ENCODE results near the gene TIMM23. TPM values are rescaled to one million over a fixed set of nuclear protein-coding genes. Genes with fewer than 3 reads are reported as not detected.
"Not testable (repeated sequence)": the region's sequence is repeated elsewhere in the genome, so short reads cannot be mapped to it uniquely, and the experiment has no call there.

TIMM23 gene
- total and polyA plus RNA-seq, 10 of the 15 experiments (the other 5 are each of a cell fraction or from before 2014, with no cell fraction given), result 90.0 to 228 (median 120) TPM

GRCh38 chr10:45926790-45927189 lies 45.5 kb upstream of the TIMM23 start:
- POLR2A ChIA-PET; H4K20me1 ChIP-seq (ENCODE audit: control insufficient read depth, insufficient read depth); H3K79me2 ChIP-seq (ENCODE audit: control insufficient read depth, insufficient read depth, low read length); SMC1A ChIA-PET (ENCODE audit: uncharacterized antibody, unreplicated experiment); H3K27me3 ChIP-seq (replicated peaks in 1 of 2; ENCODE audit: control insufficient read depth in 2 of 2, insufficient read depth in 2 of 2, low read length in 1 of 2); ATAC-seq; H3K36me3 ChIP-seq (ENCODE audit: control insufficient read depth in 2 of 2, insufficient read depth in 2 of 2, low read length in 1 of 2); CTCF ChIA-PET; intact Hi-C loops (cut with micrococcal nuclease; ENCODE audit: unreplicated experiment); H3K4me2 ChIP-seq (ENCODE audit: control insufficient read depth, insufficient read depth); H3K9me3 ChIP-seq (replicated peaks; ENCODE audit: control insufficient read depth, insufficient read depth, low read length); FAIRE-seq; H2AFZ ChIP-seq (ENCODE audit: control insufficient read depth, low read depth, low read length); RAD21 ChIA-PET (ENCODE audit: unreplicated experiment); H3K9ac ChIP-seq (ENCODE audit: control insufficient read depth, insufficient read depth, low read length); H3K4me1 ChIP-seq (ENCODE audit: control insufficient read depth, insufficient read depth, low read length); DNase-seq (ENCODE audit: low read depth, low spot score); BruUV-seq (replicated peaks); in situ Hi-C loops (cut with MboI); H3K27ac ChIP-seq (ENCODE audit: control insufficient read depth, insufficient read depth); H3K4me3 ChIP-seq: not testable (repeated sequence)
- 100% methylated on average over 1 of the region's 1 CpG for WGBS (ENCODE audit: insufficient coverage, insufficient replicate concordance, low lambda C conversion rate, missing lambda C conversion rate)

DNA sequence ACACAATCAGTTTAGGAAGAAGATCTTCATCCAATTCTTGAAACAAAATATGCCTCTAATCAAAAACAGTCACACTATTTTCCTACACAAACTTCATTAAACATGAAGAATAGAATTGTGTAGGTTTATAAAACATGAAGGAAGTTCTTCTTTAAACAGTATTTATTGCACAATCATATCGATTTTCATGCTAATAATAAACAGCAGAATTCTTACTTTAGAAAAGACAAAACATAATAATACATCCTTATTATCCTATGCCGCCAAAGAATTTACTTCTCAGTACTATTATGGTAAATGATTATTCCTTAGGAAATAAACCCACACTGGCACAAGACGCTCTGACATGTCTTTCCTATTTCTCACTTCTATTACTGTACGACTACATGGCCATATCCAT lies 41.0 kb upstream of the TIMM23 start:
- H3K9me3 ChIP-seq (replicated peaks; ENCODE audit: control insufficient read depth, insufficient read depth, low read length); CTCF ChIA-PET; H3K79me2 ChIP-seq (ENCODE audit: control insufficient read depth, insufficient read depth, low read length); H2AFZ ChIP-seq (ENCODE audit: control insufficient read depth, low read depth, low read length); in situ Hi-C loops (cut with MboI); ATAC-seq; H3K4me2 ChIP-seq (ENCODE audit: control insufficient read depth, insufficient read depth); H3K27me3 ChIP-seq (replicated peaks in 1 of 2; ENCODE audit: control insufficient read depth in 2 of 2, insufficient read depth in 2 of 2, low read length in 1 of 2); H3K36me3 ChIP-seq (ENCODE audit: control insufficient read depth in 2 of 2, insufficient read depth in 2 of 2, low read length in 1 of 2); H3K27ac ChIP-seq (ENCODE audit: control insufficient read depth, insufficient read depth); BruUV-seq (replicated peaks); POLR2A ChIA-PET; H3K9ac ChIP-seq (ENCODE audit: control insufficient read depth, insufficient read depth, low read length); H3K4me3 ChIP-seq; H4K20me1 ChIP-seq (ENCODE audit: control insufficient read depth, insufficient read depth); RAD21 ChIA-PET (ENCODE audit: unreplicated experiment); DNase-seq (ENCODE audit: low read depth, low spot score); intact Hi-C loops (cut with micrococcal nuclease; ENCODE audit: unreplicated experiment); SMC1A ChIA-PET (ENCODE audit: uncharacterized antibody, unreplicated experiment); FAIRE-seq; H3K4me1 ChIP-seq (ENCODE audit: control insufficient read depth, insufficient read depth, low read length): not testable (repeated sequence)
- 97% methylated on average over 3 of the region's 4 CpGs for WGBS (ENCODE audit: insufficient coverage, insufficient replicate concordance, low lambda C conversion rate, missing lambda C conversion rate)

DNA sequence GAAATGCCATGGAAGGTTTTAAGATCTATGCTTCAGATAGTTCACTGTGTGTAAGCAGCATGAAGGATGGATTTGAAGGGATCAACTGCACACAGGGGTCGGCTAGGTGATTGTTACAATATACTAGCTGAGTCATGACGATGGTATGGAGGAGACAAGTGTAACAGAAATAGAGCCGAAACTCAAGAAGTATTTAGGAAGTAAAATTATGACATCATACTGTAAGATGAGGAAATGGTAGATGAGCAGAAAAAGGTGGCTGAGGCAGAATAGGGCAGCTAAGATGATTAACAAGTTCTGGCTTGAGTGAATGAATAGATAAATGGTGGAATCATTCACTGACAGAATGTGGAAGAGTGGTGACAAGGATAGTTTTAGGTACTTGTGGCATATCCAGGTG lies 37.5 kb upstream of the TIMM23 start:
- POLR2A ChIA-PET; intact Hi-C loops (cut with micrococcal nuclease; ENCODE audit: unreplicated experiment); RAD21 ChIA-PET (ENCODE audit: unreplicated experiment); SMC1A ChIA-PET (ENCODE audit: uncharacterized antibody, unreplicated experiment); H4K20me1 ChIP-seq (ENCODE audit: control insufficient read depth, insufficient read depth); H3K27ac ChIP-seq (ENCODE audit: control insufficient read depth, insufficient read depth); BruUV-seq (replicated peaks); DNase-seq (ENCODE audit: low read depth, low spot score); H3K4me2 ChIP-seq (ENCODE audit: control insufficient read depth, insufficient read depth); H3K79me2 ChIP-seq (ENCODE audit: control insufficient read depth, insufficient read depth, low read length); H3K9me3 ChIP-seq (replicated peaks; ENCODE audit: control insufficient read depth, insufficient read depth, low read length); H3K27me3 ChIP-seq (replicated peaks in 1 of 2; ENCODE audit: control insufficient read depth in 2 of 2, insufficient read depth in 2 of 2, low read length in 1 of 2); H3K4me3 ChIP-seq; ATAC-seq; H3K9ac ChIP-seq (ENCODE audit: control insufficient read depth, insufficient read depth, low read length); H2AFZ ChIP-seq (ENCODE audit: control insufficient read depth, low read depth, low read length); in situ Hi-C loops (cut with MboI); H3K4me1 ChIP-seq (ENCODE audit: control insufficient read depth, insufficient read depth, low read length); CTCF ChIA-PET; FAIRE-seq; H3K36me3 ChIP-seq (ENCODE audit: control insufficient read depth in 2 of 2, insufficient read depth in 2 of 2, low read length in 1 of 2): not testable (repeated sequence)
- WGBS (ENCODE audit: insufficient coverage, insufficient replicate concordance, low lambda C conversion rate, missing lambda C conversion rate), result 100% methylated on average over 2 of the region's 3 CpGs

DNA sequence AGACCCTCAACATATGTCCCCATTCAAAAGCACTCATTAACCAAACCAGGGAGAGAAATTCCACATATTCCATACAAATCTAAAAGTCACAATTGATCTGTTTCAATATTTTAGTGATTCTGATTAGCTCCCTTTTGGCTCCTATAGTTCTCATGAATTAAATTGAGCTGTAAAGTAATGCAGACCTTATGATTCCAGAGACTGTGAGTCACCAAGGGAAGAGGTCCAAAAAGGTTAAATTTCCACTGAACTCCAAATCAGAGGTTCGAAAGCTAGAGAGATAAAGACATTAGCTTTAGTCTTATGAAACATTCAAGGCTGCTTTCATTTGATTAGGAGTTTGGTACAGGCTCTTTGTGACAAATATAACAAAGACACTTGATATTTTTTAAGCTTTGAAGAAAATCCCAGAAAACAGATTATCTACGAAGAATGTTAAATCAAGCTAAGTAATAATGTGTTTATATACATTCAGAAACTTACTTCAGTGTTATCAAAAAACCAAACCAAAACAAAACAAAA lies 33.1 kb upstream of the TIMM23 start:
- SMC1A ChIA-PET (ENCODE audit: uncharacterized antibody, unreplicated experiment); H3K4me3 ChIP-seq; H3K36me3 ChIP-seq (ENCODE audit: control insufficient read depth in 2 of 2, insufficient read depth in 2 of 2, low read length in 1 of 2); in situ Hi-C loops (cut with MboI); BruUV-seq (replicated peaks); CTCF ChIA-PET; RAD21 ChIA-PET (ENCODE audit: unreplicated experiment); FAIRE-seq; H2AFZ ChIP-seq (ENCODE audit: control insufficient read depth, low read depth, low read length); H3K79me2 ChIP-seq (ENCODE audit: control insufficient read depth, insufficient read depth, low read length); H3K4me2 ChIP-seq (ENCODE audit: control insufficient read depth, insufficient read depth); intact Hi-C loops (cut with micrococcal nuclease; ENCODE audit: unreplicated experiment); H3K27me3 ChIP-seq (replicated peaks in 1 of 2; ENCODE audit: control insufficient read depth in 2 of 2, insufficient read depth in 2 of 2, low read length in 1 of 2); H3K9ac ChIP-seq (ENCODE audit: control insufficient read depth, insufficient read depth, low read length); H3K9me3 ChIP-seq (replicated peaks; ENCODE audit: control insufficient read depth, insufficient read depth, low read length); H3K4me1 ChIP-seq (ENCODE audit: control insufficient read depth, insufficient read depth, low read length); ATAC-seq; H4K20me1 ChIP-seq (ENCODE audit: control insufficient read depth, insufficient read depth); H3K27ac ChIP-seq (ENCODE audit: control insufficient read depth, insufficient read depth); DNase-seq (ENCODE audit: low read depth, low spot score); POLR2A ChIA-PET: not testable (repeated sequence)
- 90% methylated on average over 2 of the region's 2 CpGs for WGBS (ENCODE audit: insufficient coverage, insufficient replicate concordance, low lambda C conversion rate, missing lambda C conversion rate)
